Peyer's patch (tissue), 4 donors: Measurements from ENCODE around the gene ZNF584. TPM values are rescaled to one million over a fixed set of nuclear protein-coding genes. Genes with fewer than 3 reads are reported as not detected.

ENCODE experiments used
- DNase-seq, 3 donors: peaks; one replicate each; pipeline ENCODE4 v3.0.0-alpha.2; 2017 to 2019
- H3K27ac ChIP-seq, 4 donors: fragments of 200-600 bp; sonication (generic); one replicate each; pipeline ENCODE4 v1.5.1; 2016 to 2019
- H3K27me3 ChIP-seq, 2 donors: fragments of 200-600 bp; sonication (generic); one replicate each; pipeline ENCODE4 v1.5.1; 2019
- H3K36me3 ChIP-seq, 3 donors: fragments of 200-600 bp; sonication (generic); one replicate each; pipeline ENCODE4 v1.5.1; 2016 to 2019
- H3K4me1 ChIP-seq, 4 donors: fragments of 200-600 bp; sonication (generic); one replicate each; pipeline ENCODE4 v1.5.1; 2016 to 2019
- H3K4me3 ChIP-seq, 4 donors: fragments of 200-600 bp; sonication (generic); 1 replicate in 3 of 4; 2 replicates in 1 of 4; pipeline ENCODE4 v1.5.1; 2016 to 2019; ENCODE audit warnings: mild to moderate bottlenecking in 1 of 4
- H3K9me3 ChIP-seq, 4 donors: fragments of 200-600 bp; sonication (generic); one replicate each; pipeline ENCODE4 v1.5.1; 2016 to 2019; ENCODE audit warnings: mild to moderate bottlenecking in 1 of 4
- POLR2A ChIP-seq, 2 donors: fragments of 450-650 bp; IDR thresholded peaks; one replicate each; pipeline ENCODE4 v1.5.1; 2017; ENCODE audit warnings: antibody characterized with exemption in 2 of 2, mild to moderate bottlenecking in 2 of 2, moderate library complexity in 2 of 2
- small RNA-seq, 2 donors: library from RNA; depleted of rRNA; stranded (forward); fragments of <200 nt; gene quantifications; one replicate each; pipeline ENCODE3, GENCODE V24; 2016
- total RNA-seq, 4 donors: library from RNA; depleted of rRNA; stranded (reverse); fragments of >200 nt; gene quantifications; one replicate each; pipeline ENCODE4 v1.1.0, GENCODE V29; 2016
- TF ChIP-seq, protein P1 (sequence below), 6 experiments: fragments of 450-650 bp in 4 of 6; fragments of 200-600 bp in 2 of 6; sonication (generic) in 1 of 6; IDR thresholded peaks; one replicate each; pipeline ENCODE4 v1.5.1; 2017 to 2019; ENCODE audit warnings: antibody characterized with exemption in 6 of 6, mild to moderate bottlenecking in 3 of 6, moderate library complexity in 1 of 6

Gene ZNF584
- total RNA-seq, 4 donors from 2014 or later, result 2.5 to 18.2 (median 9.6) TPM

DNA sequence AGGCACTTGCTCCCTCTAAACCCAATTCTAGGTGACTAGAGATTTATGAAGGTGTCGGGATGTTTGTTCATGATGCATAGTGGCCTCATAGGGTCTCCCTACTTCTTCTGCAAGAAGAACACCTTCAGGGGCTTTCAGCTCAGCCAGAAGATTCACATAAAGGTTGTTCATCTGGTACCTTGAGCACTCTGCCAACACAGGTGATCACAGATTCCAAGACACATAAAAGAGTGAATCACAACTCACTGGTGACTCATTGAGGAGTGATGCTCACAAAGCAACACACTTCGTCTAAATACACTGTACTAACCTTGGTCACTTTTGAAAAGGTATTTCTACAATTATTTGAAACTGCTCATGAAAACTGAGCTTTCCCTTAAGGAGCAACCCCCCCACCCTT, 51.6 kb downstream of the ZNF584 start:
- no peak overlapping the region for H3K27ac ChIP-seq
- no peak overlapping the region for H3K4me3 ChIP-seq
- H3K36me3 ChIP-seq, result peaks cover 0 to 18% (median 0%) of the 10 kb centered on the region in 3 donors
- no peak for DNase-seq
- no peaks in the 10 kb centered on the region for H3K4me1 ChIP-seq
- no peaks in the 10 kb centered on the region for H3K9me3 ChIP-seq
- no peak for TF ChIP-seq POLR2A (IDR thresholded peaks at IDR 0.05)
- TF ChIP-seq, protein P1, sequence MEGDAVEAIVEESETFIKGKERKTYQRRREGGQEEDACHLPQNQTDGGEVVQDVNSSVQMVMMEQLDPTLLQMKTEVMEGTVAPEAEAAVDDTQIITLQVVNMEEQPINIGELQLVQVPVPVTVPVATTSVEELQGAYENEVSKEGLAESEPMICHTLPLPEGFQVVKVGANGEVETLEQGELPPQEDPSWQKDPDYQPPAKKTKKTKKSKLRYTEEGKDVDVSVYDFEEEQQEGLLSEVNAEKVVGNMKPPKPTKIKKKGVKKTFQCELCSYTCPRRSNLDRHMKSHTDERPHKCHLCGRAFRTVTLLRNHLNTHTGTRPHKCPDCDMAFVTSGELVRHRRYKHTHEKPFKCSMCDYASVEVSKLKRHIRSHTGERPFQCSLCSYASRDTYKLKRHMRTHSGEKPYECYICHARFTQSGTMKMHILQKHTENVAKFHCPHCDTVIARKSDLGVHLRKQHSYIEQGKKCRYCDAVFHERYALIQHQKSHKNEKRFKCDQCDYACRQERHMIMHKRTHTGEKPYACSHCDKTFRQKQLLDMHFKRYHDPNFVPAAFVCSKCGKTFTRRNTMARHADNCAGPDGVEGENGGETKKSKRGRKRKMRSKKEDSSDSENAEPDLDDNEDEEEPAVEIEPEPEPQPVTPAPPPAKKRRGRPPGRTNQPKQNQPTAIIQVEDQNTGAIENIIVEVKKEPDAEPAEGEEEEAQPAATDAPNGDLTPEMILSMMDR (IDR thresholded peaks at IDR 0.05), result no peak
- H3K27me3 ChIP-seq, result no peaks in the 10 kb centered on the region

- Histone ChIP-seq H3K27ac (peak overlapping the region in 2 of 4 donors; percentile 72 to 83), H3K9me3 (no peaks in the 10 kb centered on the region), H3K27me3 (no peaks in the 10 kb centered on the region), H3K4me1 (peaks cover 0 to 9% (median 6%) of the 10 kb centered on the region in 4 donors), H3K36me3 (peaks cover 0 to 20% (median 0%) of the 10 kb centered on the region in 3 donors), H3K4me3 (peak overlapping the region; percentile 69 to 93 (median 87))
- no peak for DNase-seq
- TF ChIP-seq, protein P1 (IDR thresholded peaks at IDR 0.05), result no peak
- TF ChIP-seq POLR2A (IDR thresholded peaks at IDR 0.05), result no peak
Measured at GRCh38 chr19:58466089-58466759, 57.8 kb downstream of the ZNF584 start.

DNA sequence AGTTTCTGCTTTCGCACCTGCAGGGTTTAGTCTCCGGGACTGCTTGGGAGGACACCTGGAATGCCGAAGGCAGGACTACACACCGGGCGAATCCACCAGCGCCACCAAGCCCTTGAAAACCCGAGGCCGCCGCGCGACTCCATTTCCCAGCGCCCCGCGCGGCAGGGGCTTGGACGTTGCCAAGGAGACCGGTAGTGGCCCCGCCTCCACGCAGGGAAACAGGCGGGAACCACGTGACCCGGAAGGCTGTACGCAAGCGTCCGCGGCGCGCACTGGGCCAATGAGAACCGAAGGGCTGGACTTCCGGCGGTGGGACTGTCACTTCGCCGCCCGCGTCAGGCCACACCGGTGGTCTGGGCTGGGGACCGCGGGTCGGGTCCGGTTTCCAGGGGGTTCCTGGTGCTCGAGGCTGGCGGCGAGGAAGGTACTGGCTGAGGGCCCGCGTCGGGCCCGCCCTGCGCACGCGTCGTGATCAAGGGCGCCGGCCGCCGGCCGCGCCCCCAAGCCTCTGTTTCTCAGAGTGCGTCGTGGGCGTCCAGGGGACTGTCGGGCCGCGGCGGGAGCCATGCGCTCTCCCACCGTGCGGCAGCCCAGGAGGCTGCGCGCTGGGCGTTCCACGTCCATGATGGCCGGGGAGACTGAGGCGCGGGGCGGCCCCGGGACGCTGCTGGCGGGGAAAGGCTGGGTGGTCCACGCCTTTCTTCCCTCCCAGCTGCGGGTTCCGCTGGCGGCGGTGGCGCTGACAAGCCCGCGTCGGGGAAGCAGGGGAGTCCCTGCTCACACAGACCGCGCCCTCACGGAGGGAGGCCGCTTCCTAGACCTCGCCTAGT, 58.5 kb downstream of the ZNF584 start, which contains the start of gene ZNF324:
TSS of gene ZNF324 (plus strand) at position 321 of the 830 bp plus-strand sequence. CDS start 2,106 bp downstream, outside the sequence.
- peak; percentile 99 for DNase-seq
- Histone ChIP-seq H3K36me3 (peaks cover 0 to 26% (median 0%) of the 10 kb centered on the region in 3 donors), H3K4me3 (peak within 1 kb of the TSS; percentile 69 to 93 (median 87)), H3K4me1 (peaks cover 0 to 9% (median 6%) of the 10 kb centered on the region in 4 donors), H3K27ac (peak within 1 kb of the TSS; percentile 53 to 83 (median 72)), H3K27me3 (no peaks in the 10 kb centered on the region), H3K9me3 (no peaks in the 10 kb centered on the region)
- TF ChIP-seq, protein P1 (IDR thresholded peaks at IDR 0.05), result no peak
- TF ChIP-seq POLR2A (IDR thresholded peaks at IDR 0.05), result peak; percentile 34 to 51

Small RNA genes within 50 kb of the gene (small RNA-seq; reads per million reads assigned to genes)
- gene MIR4754 (0 reads per million in 2 donors), gene RNA5SP473 (0.06 to 0.18 reads per million in 2 donors)

Other genes with a start within 250 kb of the ZNF584 start
- 10 to 100 TPM; 32.4 to 46.8 (median 39.7) TPM for gene ZNF274, start 225.6 kb upstream of the ZNF584 start, total RNA-seq
- gene ZNF544, start 179.7 kb upstream of the ZNF584 start, total RNA-seq, result 100 to 1,000 TPM in 1 of 4 donors, 10 to 100 TPM in 3; 21.9 to 158 (median 31.4) TPM
- 1 to 10 TPM; 7.0 to 8.9 (median 7.9) TPM for gene ZNF8, start 129.7 kb upstream of the ZNF584 start, total RNA-seq
- 10 to 100 TPM; 41.3 to 54.2 (median 47.2) TPM for gene ERVK3-1, start 103.3 kb upstream of the ZNF584 start, total RNA-seq
- gene ZSCAN22, start 81.7 kb upstream of the ZNF584 start, total RNA-seq, result 1 to 10 TPM; 2.5 to 4.6 (median 4.0) TPM
- 10 to 100 TPM in 1 of 4 donors, 1 to 10 TPM in 2, not detected in 1; 5.4 to 26.4 (median 8.3) TPM for gene A1BG, start 55.2 kb upstream of the ZNF584 start, total RNA-seq
- 1 to 10 TPM in 2 of 4 donors, under 1 TPM in 1, not detected in 1; 0.70 to 4.4 (median 2.1) TPM for gene ZNF497, start 45.9 kb upstream of the ZNF584 start, total RNA-seq
- gene ZNF837, start 27.6 kb upstream of the ZNF584 start, total RNA-seq, result 10 to 100 TPM in 1 of 4 donors, 1 to 10 TPM in 3; 3.3 to 10.9 (median 7.7) TPM
- gene RPS5, start 21.4 kb upstream of the ZNF584 start, total RNA-seq, result 1,000 to 10,000 TPM in 1 of 4 donors, 100 to 1,000 TPM in 3; 428 to 1,258 (median 517) TPM
- gene RNF225, start 13.0 kb upstream of the ZNF584 start, total RNA-seq, result not detected
- gene ZNF132, start 31.5 kb downstream of the ZNF584 start, total RNA-seq, result 10 to 100 TPM in 1 of 4 donors, 1 to 10 TPM in 3; 3.9 to 12.4 (median 7.2) TPM
- 10 to 100 TPM in 3 of 4 donors, 1 to 10 TPM in 1; 7.0 to 13.1 (median 10.5) TPM for gene ZNF324B, start 43.0 kb downstream of the ZNF584 start, total RNA-seq
- 10 to 100 TPM; 12.4 to 31.2 (median 22.7) TPM for gene ZNF324, start 58.4 kb downstream of the ZNF584 start, total RNA-seq
- gene ZNF446, start 67.7 kb downstream of the ZNF584 start, total RNA-seq, result 10 to 100 TPM; 12.8 to 25.6 (median 19.6) TPM
- 1 to 10 TPM in 3 of 4 donors, under 1 TPM in 1; 0.88 to 6.3 (median 2.3) TPM for gene SLC27A5, start 103.3 kb downstream of the ZNF584 start, total RNA-seq
- 10 to 100 TPM in 3 of 4 donors, 1 to 10 TPM in 1; 7.4 to 21.6 (median 14.3) TPM for gene ZBTB45, start 111.2 kb downstream of the ZNF584 start, total RNA-seq
- 100 to 1,000 TPM; 164 to 281 (median 196) TPM for gene TRIM28, start 135.4 kb downstream of the ZNF584 start, total RNA-seq
- 100 to 1,000 TPM in 2 of 4 donors, 10 to 100 TPM in 2; 79.2 to 115 (median 101) TPM for gene CHMP2A, start 146.5 kb downstream of the ZNF584 start, total RNA-seq
- 10 to 100 TPM; 10.2 to 37.1 (median 18.5) TPM for gene UBE2M, start 150.0 kb downstream of the ZNF584 start, total RNA-seq
- 100 to 1,000 TPM in 1 of 4 donors, 10 to 100 TPM in 3; 60.9 to 123 (median 82.3) TPM for gene MZF1, start 164.7 kb downstream of the ZNF584 start, total RNA-seq